GM23248 (cell line): ENCODE results near the gene PXDN.

Source experiments
- EZH2 ChIP-seq: fragments of 200-600 bp; sonication (generic); IDR thresholded peaks from 2 replicates; pipeline ENCODE4 v1.6.1; 2018; ENCODE audit warnings: antibody characterized with exemption, mild to moderate bottlenecking; ENCODE audit not compliant: insufficient read depth, poor library complexity, severe bottlenecking
- EZH2phosphoT487 ChIP-seq: fragments of 200-600 bp; sonication (generic); IDR thresholded peaks from 2 replicates; pipeline ENCODE4 v1.6.1; 2018; ENCODE audit warnings: antibody characterized with exemption, moderate library complexity, mild to moderate bottlenecking, low read depth; ENCODE audit not compliant: insufficient read depth

GRCh38 chr2:1777156-1777555 is 32.8 kb upstream of the PXDN start:
- TF ChIP-seq EZH2: no peak
- no peak for TF ChIP-seq EZH2phosphoT487
